Measurements from ENCODE around the gene CSF3.

- TF ChIP-seq CTCF (IDR thresholded peaks at IDR 0.05; ENCODE audit: insufficient read depth, low read depth, low read length): no peak
- TF ChIP-seq EZH2 (IDR thresholded peaks at IDR 0.05; ENCODE audit: insufficient read depth, low read length): no peak
Observed at GRCh38 chr17:40005520-40005919, 9.7 kb upstream of the CSF3 start.

Measured in astrocyte (in vitro differentiated cells and primary cell).